HepG2 (cell line): ENCODE results near the gene METTL25. TPM values are rescaled to one million over a fixed set of nuclear protein-coding genes. Genes with fewer than 3 reads are reported as not detected.
A peak's percentile ranks its signal among the peaks of the same experiment; 100 is the strongest.

Experiments used
- FOXA3 ChIP-seq: IDR thresholded peaks from 2 replicates; pipeline ENCODE4 v1.6.1; 2016; ENCODE audit warnings: missing genetic modification reagents, missing compliant biosample characterization
- FOXC1 ChIP-seq: sonication (generic); formaldehyde crosslinking; IDR thresholded peaks from 2 replicates; pipeline ENCODE4 v1.8.0; 2022; ENCODE audit warnings: mild to moderate bottlenecking, missing genetic modification reagents, borderline replicate concordance
- GTF3A ChIP-seq: sonication (generic); formaldehyde crosslinking; conservative IDR thresholded peaks from 2 replicates; pipeline ENCODE4 v1.4.0; 2020; ENCODE audit warnings: mild to moderate bottlenecking, missing genetic modification reagents
- KLF12 ChIP-seq: sonication (generic); formaldehyde crosslinking; IDR thresholded peaks from 2 replicates; pipeline ENCODE4 v1.4.0; 2020; ENCODE audit warnings: missing genetic modification reagents, borderline replicate concordance
- MTA1 ChIP-seq: sonication (generic); formaldehyde crosslinking; IDR thresholded peaks from 2 replicates; pipeline ENCODE4 v1.4.0; 2020; ENCODE audit warnings: missing genetic modification reagents, mild to moderate bottlenecking, borderline replicate concordance
- NCOA1 ChIP-seq: sonication (generic); formaldehyde crosslinking; IDR thresholded peaks from 2 replicates; pipeline ENCODE4 v1.9.0; 2021; ENCODE audit warnings: missing genetic modification reagents
- NFATC3 ChIP-seq: sonication (generic); formaldehyde crosslinking; IDR thresholded peaks from 2 replicates; pipeline ENCODE4 v1.5.1; 2020; ENCODE audit warnings: mild to moderate bottlenecking, missing genetic modification reagents
- RFX3 ChIP-seq: IDR thresholded peaks from 2 replicates; pipeline ENCODE4 v1.6.1; 2016; ENCODE audit warnings: missing biosample characterization, missing genetic modification reagents
- SIX4 ChIP-seq: sonication (generic); formaldehyde crosslinking; IDR thresholded peaks from 2 replicates; pipeline ENCODE4 v1.4.0; 2020; ENCODE audit warnings: missing genetic modification reagents
- SP5 ChIP-seq: IDR thresholded peaks from 2 replicates; pipeline ENCODE4 v1.6.1; 2016; ENCODE audit warnings: low read depth, borderline replicate concordance
- WIZ ChIP-seq: sonication (generic); formaldehyde crosslinking; IDR thresholded peaks from 2 replicates; pipeline ENCODE4 v1.5.1; 2020; ENCODE audit warnings: mild to moderate bottlenecking, missing genetic modification reagents
- ZMYM2 ChIP-seq: sonication (generic); formaldehyde crosslinking; IDR thresholded peaks from 2 replicates; pipeline ENCODE4 v1.8.0; 2022; ENCODE audit warnings: mild to moderate bottlenecking, missing genetic modification reagents
- ZNF101 ChIP-seq: sonication (generic); formaldehyde crosslinking; IDR thresholded peaks from 2 replicates; pipeline ENCODE4 v1.4.0; 2020; ENCODE audit warnings: mild to moderate bottlenecking, low read depth, missing genetic modification reagents, borderline replicate concordance
- ZNF224 ChIP-seq: sonication (generic); formaldehyde crosslinking; IDR thresholded peaks from 2 replicates; pipeline ENCODE4 v1.5.0; 2020; ENCODE audit warnings: mild to moderate bottlenecking, missing genetic modification reagents
- ZNF431 ChIP-seq: sonication (generic); formaldehyde crosslinking; IDR thresholded peaks from 2 replicates; pipeline ENCODE4 v1.9.0; 2022; ENCODE audit warnings: missing genetic modification reagents, low read depth, mild to moderate bottlenecking, borderline replicate concordance
- ZNF747 ChIP-seq: sonication (generic); formaldehyde crosslinking; IDR thresholded peaks from 2 replicates; pipeline ENCODE4 v1.8.1; 2023; ENCODE audit warnings: missing genetic modification reagents, mild to moderate bottlenecking, borderline replicate concordance
- ZNF883 ChIP-seq: sonication (generic); formaldehyde crosslinking; IDR thresholded peaks from 2 replicates; pipeline ENCODE4 v1.5.1; 2020; ENCODE audit warnings: mild to moderate bottlenecking, missing genetic modification reagents; ENCODE audit errors: not compliant biosample characterization
- polyA plus RNA-seq, 8 experiments: library from polyadenylated mRNA; depleted of rRNA in 3 of 8; stranded (reverse) in 7 of 8; unstranded in 1 of 8; fragments of >200 nt; fragmentation: Illumina TruSeq in 4 of 8; extraction: Trizol in 4 of 8; gene quantifications; 2 replicates each; pipeline versions ENCODE4 v1.2.1 to v1.2.3, GENCODE V29; 2011 to 2016; ENCODE audit warnings: low read depth in 4 of 8, missing spikeins in 1 of 8, mixed read lengths in 1 of 8; ENCODE audit not compliant: insufficient read depth in 1 of 8
- total RNA-seq, 5 experiments: library from RNA; depleted of rRNA; stranded (reverse); fragments of >200 nt; fragmentation: Illumina TruSeq; extraction: Trizol; gene quantifications; 2 replicates each; pipeline ENCODE4 v1.2.3, GENCODE V29; 2016; ENCODE audit warnings: low read depth in 1 of 5
- TF ChIP-seq, protein P1 (sequence below): sonication (generic); formaldehyde crosslinking; IDR thresholded peaks from 2 replicates; pipeline ENCODE4 v1.4.0; 2020; ENCODE audit warnings: missing genetic modification reagents
- TF ChIP-seq, protein P2 (sequence below): sonication (generic); formaldehyde crosslinking; IDR thresholded peaks from 2 replicates; pipeline ENCODE4 v1.4.0; 2020; ENCODE audit warnings: missing genetic modification reagents, borderline replicate concordance
- TF ChIP-seq, protein P3 (sequence below): sonication (generic); formaldehyde crosslinking; IDR thresholded peaks from 2 replicates; pipeline ENCODE4 v1.4.0; 2020; ENCODE audit warnings: missing genetic modification reagents, borderline replicate concordance
- TF ChIP-seq, protein P4 (sequence below): sonication (generic); formaldehyde crosslinking; IDR thresholded peaks from 2 replicates; pipeline ENCODE4 v1.8.0; 2022; ENCODE audit warnings: mild to moderate bottlenecking, missing genetic modification reagents, borderline replicate concordance
- TF ChIP-seq, protein P5 (sequence below): sonication (generic); formaldehyde crosslinking; IDR thresholded peaks from 2 replicates; pipeline ENCODE4 v1.4.0; 2020; ENCODE audit warnings: mild to moderate bottlenecking, missing genetic modification reagents

Gene METTL25
- total and polyA plus RNA-seq, 2 of the 13 experiments (the other 11 are each of a cell fraction or from before 2014, with no cell fraction given), result 2.2 to 7.8 TPM

DNA sequence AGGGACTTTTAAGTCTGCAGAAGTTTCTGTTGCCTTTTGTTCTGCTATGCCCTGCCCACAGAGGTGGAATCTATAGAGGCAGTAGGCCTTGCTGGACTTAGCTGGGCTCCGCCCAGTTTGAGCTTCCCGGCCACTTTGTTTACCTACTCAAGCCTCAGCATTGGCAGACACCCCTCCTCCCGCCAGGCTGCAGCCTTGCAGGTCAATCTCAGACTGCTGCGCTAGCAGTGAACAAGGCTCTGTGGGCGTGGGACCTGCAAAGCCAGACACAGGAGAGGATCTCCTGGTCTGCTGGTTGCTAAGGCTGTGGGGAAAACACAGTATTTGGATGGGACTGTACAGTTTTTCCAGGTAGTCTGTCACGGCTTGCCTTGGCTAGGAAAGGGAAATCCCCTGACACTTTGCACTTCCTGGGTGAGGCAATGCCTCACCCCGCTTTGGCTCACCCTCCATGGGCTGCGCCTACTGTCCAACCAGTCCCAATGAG, 43.9 kb upstream of the METTL25 start (continued):
- TF ChIP-seq, protein P1, sequence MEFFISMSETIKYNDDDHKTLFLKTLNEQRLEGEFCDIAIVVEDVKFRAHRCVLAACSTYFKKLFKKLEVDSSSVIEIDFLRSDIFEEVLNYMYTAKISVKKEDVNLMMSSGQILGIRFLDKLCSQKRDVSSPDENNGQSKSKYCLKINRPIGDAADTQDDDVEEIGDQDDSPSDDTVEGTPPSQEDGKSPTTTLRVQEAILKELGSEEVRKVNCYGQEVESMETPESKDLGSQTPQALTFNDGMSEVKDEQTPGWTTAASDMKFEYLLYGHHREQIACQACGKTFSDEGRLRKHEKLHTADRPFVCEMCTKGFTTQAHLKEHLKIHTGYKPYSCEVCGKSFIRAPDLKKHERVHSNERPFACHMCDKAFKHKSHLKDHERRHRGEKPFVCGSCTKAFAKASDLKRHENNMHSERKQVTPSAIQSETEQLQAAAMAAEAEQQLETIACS (CRISPR knock-in tag), result no peak
- TF ChIP-seq, protein P2, sequence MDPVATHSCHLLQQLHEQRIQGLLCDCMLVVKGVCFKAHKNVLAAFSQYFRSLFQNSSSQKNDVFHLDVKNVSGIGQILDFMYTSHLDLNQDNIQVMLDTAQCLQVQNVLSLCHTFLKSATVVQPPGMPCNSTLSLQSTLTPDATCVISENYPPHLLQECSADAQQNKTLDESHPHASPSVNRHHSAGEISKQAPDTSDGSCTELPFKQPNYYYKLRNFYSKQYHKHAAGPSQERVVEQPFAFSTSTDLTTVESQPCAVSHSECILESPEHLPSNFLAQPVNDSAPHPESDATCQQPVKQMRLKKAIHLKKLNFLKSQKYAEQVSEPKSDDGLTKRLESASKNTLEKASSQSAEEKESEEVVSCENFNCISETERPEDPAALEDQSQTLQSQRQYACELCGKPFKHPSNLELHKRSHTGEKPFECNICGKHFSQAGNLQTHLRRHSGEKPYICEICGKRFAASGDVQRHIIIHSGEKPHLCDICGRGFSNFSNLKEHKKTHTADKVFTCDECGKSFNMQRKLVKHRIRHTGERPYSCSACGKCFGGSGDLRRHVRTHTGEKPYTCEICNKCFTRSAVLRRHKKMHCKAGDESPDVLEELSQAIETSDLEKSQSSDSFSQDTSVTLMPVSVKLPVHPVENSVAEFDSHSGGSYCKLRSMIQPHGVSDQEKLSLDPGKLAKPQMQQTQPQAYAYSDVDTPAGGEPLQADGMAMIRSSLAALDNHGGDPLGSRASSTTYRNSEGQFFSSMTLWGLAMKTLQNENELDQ (CRISPR knock-in tag), result no peak
- TF ChIP-seq NCOA1 (no peak), NFATC3 (CRISPR knock-in tag) (no peak), ZNF101 (CRISPR knock-in tag) (no peak), ZMYM2 (CRISPR knock-in tag) (no peak), SIX4 (CRISPR knock-in tag) (no peak), ZNF747 (CRISPR knock-in tag) (no peak), RFX3 (CRISPR knock-in tag) (no peak), ZNF431 (CRISPR knock-in tag) (0 out of 2 replicates have a peak, but pooled peaks have one; percentile 53), ZNF883 (CRISPR knock-in tag) (no peak), SP5 (peak; percentile 77), FOXA3 (CRISPR knock-in tag) (peak; percentile 62; the same call in 1 of the 2 replicates), WIZ (CRISPR knock-in tag) (no peak), GTF3A (CRISPR knock-in tag) (no peak), ZNF224 (no peak), MTA1 (no peak), FOXC1 (CRISPR knock-in tag) (no peak), KLF12 (CRISPR knock-in tag) (no peak)
- TF ChIP-seq, protein P3, sequence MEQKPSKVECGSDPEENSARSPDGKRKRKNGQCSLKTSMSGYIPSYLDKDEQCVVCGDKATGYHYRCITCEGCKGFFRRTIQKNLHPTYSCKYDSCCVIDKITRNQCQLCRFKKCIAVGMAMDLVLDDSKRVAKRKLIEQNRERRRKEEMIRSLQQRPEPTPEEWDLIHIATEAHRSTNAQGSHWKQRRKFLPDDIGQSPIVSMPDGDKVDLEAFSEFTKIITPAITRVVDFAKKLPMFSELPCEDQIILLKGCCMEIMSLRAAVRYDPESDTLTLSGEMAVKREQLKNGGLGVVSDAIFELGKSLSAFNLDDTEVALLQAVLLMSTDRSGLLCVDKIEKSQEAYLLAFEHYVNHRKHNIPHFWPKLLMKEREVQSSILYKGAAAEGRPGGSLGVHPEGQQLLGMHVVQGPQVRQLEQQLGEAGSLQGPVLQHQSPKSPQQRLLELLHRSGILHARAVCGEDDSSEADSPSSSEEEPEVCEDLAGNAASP (CRISPR knock-in tag), result no peak
- TF ChIP-seq, protein P4, sequence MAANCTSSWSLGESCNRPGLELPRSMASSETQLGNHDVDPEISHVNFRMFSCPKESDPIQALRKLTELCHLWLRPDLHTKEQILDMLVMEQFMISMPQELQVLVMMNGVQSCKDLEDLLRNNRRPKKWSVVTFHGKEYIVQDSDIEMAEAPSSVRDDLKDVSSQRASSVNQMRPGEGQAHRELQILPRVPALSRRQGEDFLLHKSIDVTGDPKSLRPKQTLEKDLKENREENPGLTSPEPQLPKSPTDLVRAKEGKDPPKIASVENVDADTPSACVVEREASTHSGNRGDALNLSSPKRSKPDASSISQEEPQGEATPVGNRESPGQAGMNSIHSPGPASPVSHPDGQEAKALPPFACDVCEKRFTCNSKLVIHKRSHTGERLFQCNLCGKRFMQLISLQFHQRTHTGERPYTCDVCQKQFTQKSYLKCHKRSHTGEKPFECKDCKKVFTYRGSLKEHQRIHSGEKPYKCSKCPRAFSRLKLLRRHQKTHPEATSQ (CRISPR knock-in tag), result no peak
- TF ChIP-seq, protein P5, sequence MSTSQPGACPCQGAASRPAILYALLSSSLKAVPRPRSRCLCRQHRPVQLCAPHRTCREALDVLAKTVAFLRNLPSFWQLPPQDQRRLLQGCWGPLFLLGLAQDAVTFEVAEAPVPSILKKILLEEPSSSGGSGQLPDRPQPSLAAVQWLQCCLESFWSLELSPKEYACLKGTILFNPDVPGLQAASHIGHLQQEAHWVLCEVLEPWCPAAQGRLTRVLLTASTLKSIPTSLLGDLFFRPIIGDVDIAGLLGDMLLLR, result no peak
